Measurements from ENCODE around the gene EIF4B.

Gene EIF4B

DNA sequence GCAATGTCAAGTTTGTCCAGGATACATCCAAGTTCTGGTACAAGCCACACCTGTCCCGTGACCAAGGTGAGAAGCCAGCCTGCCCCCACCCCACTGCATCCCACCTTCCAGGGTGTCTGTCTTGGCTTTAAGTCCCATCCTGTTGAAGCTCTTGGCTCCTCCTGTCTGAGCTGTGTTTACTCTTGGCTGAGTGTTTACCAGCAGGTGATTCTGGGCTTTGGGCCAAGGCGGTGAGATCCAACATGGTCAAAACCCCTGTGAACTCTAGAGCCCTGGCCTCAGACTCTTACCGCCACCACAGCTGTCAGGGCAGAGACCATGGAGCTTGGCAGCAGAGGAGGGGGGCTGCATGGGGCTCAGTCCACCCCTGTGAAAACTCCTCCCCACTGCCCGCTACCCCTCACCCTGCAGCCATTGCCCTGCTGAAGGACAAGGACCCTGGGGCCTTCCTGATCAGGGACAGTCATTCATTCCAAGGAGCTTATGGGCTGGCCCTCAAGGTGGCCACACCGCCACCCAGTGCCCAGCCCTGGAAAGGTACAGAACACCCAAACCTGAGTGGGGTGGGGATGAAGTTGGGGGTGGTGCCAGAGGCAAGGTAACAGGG lies 55.3 kb downstream of the EIF4B start:
- Histone ChIP-seq H3K27ac (ENCODE audit: low read length) (no peak overlapping the region), H3K4me2 (ENCODE audit: insufficient read depth, low read length) (no peak overlapping the region), H2AFZ (ENCODE audit: low read depth, low read length) (no peak overlapping the region), H4K20me1 (ENCODE audit: insufficient read depth, low read length) (no peaks in the 10 kb centered on the region), H3K4me1 (ENCODE audit: insufficient read depth, low read length) (no peaks in the 10 kb centered on the region), H3K9me3 (ENCODE audit: insufficient read depth, low read length, severe bottlenecking) (no peaks in the 10 kb centered on the region), H3K79me2 (ENCODE audit: insufficient read depth, low read length) (no peaks in the 10 kb centered on the region), H3K27me3 (ENCODE audit: insufficient read depth, low read length, poor library complexity) (no peaks in the 10 kb centered on the region), H3K4me3 (ENCODE audit: low read depth in 1 of 2, low read length in 2 of 2) (no peak overlapping the region), H3K36me3 (ENCODE audit: insufficient read depth, low read length) (peaks cover 21% of the 10 kb centered on the region), H3K9ac (ENCODE audit: low read depth, low read length) (no peak overlapping the region)
- DNase-seq: no peak
- no peak for TF ChIP-seq EZH2 (IDR thresholded peaks at IDR 0.05; ENCODE audit: borderline replicate concordance, low read depth, low read length, severe bottlenecking)
- TF ChIP-seq, protein P1, sequence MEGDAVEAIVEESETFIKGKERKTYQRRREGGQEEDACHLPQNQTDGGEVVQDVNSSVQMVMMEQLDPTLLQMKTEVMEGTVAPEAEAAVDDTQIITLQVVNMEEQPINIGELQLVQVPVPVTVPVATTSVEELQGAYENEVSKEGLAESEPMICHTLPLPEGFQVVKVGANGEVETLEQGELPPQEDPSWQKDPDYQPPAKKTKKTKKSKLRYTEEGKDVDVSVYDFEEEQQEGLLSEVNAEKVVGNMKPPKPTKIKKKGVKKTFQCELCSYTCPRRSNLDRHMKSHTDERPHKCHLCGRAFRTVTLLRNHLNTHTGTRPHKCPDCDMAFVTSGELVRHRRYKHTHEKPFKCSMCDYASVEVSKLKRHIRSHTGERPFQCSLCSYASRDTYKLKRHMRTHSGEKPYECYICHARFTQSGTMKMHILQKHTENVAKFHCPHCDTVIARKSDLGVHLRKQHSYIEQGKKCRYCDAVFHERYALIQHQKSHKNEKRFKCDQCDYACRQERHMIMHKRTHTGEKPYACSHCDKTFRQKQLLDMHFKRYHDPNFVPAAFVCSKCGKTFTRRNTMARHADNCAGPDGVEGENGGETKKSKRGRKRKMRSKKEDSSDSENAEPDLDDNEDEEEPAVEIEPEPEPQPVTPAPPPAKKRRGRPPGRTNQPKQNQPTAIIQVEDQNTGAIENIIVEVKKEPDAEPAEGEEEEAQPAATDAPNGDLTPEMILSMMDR (IDR thresholded peaks at IDR 0.05; ENCODE audit: borderline replicate concordance, extremely low read depth, low read length, poor library complexity, severe bottlenecking): peak; percentile 26
- ATAC-seq (ENCODE audit: insufficient read depth, low read depth): 0 out of 3 replicates have a peak, but pooled peaks have one; percentile 8

DNA sequence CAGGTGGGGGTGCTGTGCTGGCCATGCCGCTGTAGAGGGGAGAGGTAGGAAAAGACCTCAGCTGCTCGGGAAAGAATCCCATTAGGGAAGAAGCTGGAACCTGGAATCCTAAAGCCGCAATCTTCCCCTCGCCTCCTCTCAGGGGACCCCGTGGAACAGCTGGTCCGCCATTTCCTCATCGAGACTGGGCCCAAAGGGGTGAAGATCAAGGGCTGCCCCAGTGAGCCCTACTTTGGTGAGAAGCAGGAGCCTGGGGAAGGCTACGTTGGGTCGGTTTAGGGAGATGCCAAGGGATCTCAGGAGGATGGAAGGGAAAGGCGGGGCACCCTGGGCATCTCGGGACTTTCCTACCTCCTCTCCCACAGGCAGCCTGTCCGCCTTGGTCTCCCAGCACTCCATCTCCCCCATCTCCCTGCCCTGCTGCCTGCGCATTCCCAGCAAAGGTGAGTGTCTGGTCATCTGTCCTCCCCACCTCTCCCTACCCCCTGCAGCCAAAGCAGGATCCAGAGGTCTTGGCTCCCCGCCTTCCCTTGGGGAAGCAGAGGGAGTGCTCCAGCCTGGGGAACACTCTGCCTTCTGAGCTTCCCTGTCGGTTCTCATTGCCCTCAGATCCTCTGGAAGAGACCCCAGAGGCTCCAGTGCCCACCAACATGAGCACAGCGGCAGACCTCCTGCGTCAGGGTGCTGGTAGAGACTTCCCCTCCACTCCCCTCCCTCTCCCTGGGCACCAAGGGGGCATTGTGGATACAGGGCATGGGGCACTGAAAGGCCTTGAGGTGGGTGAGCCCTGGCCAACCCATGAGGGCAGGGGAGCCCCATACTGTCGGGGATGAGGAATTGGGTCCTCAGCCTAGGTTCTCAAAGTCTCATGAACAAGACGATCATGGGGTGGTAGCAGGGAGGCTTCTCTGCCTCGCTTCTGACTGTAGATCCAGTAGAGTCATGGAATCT lies 56.0 kb downstream of the EIF4B start:
- H3K9me3 ChIP-seq (ENCODE audit: insufficient read depth, low read length, severe bottlenecking): no peaks in the 10 kb centered on the region
- no peak overlapping the region for H2AFZ ChIP-seq (ENCODE audit: low read depth, low read length)
- H3K36me3 ChIP-seq (ENCODE audit: insufficient read depth, low read length): peaks cover 22% of the 10 kb centered on the region
- TF ChIP-seq EZH2 (IDR thresholded peaks at IDR 0.05; ENCODE audit: borderline replicate concordance, low read depth, low read length, severe bottlenecking): no peak
- TF ChIP-seq, protein P1 (IDR thresholded peaks at IDR 0.05; ENCODE audit: borderline replicate concordance, extremely low read depth, low read length, poor library complexity, severe bottlenecking): no peak
- no peak overlapping the region for H3K9ac ChIP-seq (ENCODE audit: low read depth, low read length)
- H3K79me2 ChIP-seq (ENCODE audit: insufficient read depth, low read length): no peaks in the 10 kb centered on the region
- no peaks in the 10 kb centered on the region for H3K4me1 ChIP-seq (ENCODE audit: insufficient read depth, low read length)
- no peak overlapping the region for H3K4me2 ChIP-seq (ENCODE audit: insufficient read depth, low read length)
- no peaks in the 10 kb centered on the region for H3K27me3 ChIP-seq (ENCODE audit: insufficient read depth, low read length, poor library complexity)
- DNase-seq (no peak), ATAC-seq (ENCODE audit: insufficient read depth, low read depth) (no peak)
- no peak overlapping the region for H3K4me3 ChIP-seq (ENCODE audit: low read depth in 1 of 2, low read length in 2 of 2)
- H3K27ac ChIP-seq (ENCODE audit: low read length): no peak overlapping the region
- no peaks in the 10 kb centered on the region for H4K20me1 ChIP-seq (ENCODE audit: insufficient read depth, low read length)

DNA sequence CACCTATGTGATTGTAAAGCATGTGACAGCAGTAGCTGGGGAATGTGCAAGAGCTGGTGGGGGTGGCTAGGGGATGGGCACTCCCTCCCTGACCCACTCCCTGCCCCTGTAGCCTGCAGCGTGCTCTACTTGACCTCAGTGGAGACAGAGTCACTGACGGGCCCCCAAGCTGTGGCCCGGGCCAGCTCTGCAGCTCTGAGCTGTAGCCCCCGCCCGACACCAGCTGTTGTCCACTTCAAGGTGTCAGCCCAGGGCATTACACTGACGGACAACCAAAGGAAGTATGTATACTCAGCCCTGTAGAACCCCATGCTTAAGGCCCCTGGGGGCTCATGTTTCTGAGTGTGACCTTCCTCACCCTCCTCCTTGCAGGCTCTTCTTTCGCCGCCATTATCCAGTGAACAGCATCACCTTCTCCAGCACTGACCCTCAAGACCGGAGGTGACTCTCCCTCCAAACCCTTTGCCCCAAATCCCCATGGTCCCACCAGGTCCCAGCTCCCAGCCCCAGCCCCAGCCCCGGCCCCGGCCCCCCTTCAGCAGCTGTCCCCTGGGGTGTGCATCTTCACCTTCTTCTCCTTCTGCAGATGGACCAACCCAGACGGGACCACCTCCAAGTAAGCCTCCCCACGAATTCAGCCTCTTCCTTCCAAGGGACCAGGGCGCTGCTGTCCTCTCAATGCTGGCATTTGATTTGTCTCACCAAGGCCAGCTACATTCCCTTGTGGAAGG lies 56.9 kb downstream of the EIF4B start:
- Histone ChIP-seq H3K4me2 (ENCODE audit: insufficient read depth, low read length) (no peak overlapping the region), H3K4me3 (ENCODE audit: low read depth in 1 of 2, low read length in 2 of 2) (no peak overlapping the region), H3K27me3 (ENCODE audit: insufficient read depth, low read length, poor library complexity) (no peaks in the 10 kb centered on the region), H3K9ac (ENCODE audit: low read depth, low read length) (no peak overlapping the region), H3K27ac (ENCODE audit: low read length) (no peak overlapping the region), H3K36me3 (ENCODE audit: insufficient read depth, low read length) (peaks cover 24% of the 10 kb centered on the region), H3K79me2 (ENCODE audit: insufficient read depth, low read length) (no peaks in the 10 kb centered on the region), H3K9me3 (ENCODE audit: insufficient read depth, low read length, severe bottlenecking) (no peaks in the 10 kb centered on the region), H4K20me1 (ENCODE audit: insufficient read depth, low read length) (no peaks in the 10 kb centered on the region), H3K4me1 (ENCODE audit: insufficient read depth, low read length) (no peaks in the 10 kb centered on the region), H2AFZ (ENCODE audit: low read depth, low read length) (no peak overlapping the region)
- TF ChIP-seq, protein P1 (IDR thresholded peaks at IDR 0.05; ENCODE audit: borderline replicate concordance, extremely low read depth, low read length, poor library complexity, severe bottlenecking): no peak
- no peak for TF ChIP-seq EZH2 (IDR thresholded peaks at IDR 0.05; ENCODE audit: borderline replicate concordance, low read depth, low read length, severe bottlenecking)
- no peak for DNase-seq
- ATAC-seq (ENCODE audit: insufficient read depth, low read depth): no peak
